Retina (tissue), 1 donor: Measurements from ENCODE around the gene GCG.

Experiments used
- DNase-seq: peaks from one replicate; pipeline ENCODE4 v3.0.0-alpha.2; 2016

Gene GCG

DNA sequence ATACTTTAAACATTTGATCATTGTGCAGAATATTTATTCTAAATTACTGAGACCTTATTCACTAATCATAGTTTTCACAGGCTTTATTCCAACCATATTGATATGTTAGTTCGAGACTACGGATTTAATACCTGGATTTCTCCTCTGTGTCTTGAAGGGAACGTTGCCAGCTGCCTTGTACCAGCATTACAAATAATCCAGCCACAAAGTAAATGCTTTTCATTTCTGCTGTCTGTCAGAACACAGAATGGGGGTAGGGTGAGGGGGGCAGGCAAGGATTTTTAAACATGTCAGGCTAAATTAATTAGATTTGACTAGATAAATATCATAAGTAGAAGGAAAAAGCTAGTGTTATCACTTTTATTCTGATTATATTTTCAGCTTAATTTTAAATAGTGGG lies 3.1 kb downstream of the GCG start:
- no peak for DNase-seq

DNA sequence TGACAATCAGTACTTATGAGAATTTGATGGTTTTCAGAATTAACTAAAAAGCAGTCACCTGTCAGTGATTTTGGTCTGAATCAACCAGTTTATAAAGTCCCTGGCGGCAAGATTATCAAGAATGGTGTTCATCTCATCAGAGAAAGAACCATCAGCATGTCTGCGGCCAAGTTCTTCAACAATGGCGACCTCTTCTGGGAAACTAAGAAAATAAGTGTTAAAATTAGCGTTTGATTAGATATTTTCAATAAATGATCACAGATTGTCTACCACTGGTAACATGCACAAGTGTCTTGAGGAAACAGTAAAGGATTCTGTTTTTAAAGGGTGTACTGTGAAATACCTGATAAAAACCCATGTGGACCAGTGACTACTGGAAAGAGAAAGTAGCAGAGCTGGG lies 8.1 kb downstream of the GCG start:
- no peak for DNase-seq

DNA sequence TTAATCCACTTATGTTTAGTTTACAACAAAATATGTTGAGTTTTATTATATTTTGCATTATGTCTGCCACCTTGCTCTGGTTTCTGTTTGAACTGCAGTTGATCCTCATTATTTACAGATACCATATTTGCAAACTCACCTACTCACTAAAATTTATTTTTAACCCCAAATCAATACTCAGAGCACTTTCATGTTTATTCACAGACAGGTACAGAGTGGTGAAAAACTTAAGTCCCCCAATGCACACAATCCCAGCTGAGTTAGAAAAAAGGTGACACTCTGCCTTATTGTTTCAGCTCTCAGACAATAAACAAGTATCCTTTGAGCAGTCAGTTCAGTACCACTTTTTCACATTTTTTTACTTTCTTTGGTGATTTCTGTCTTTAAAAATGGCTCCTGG lies 13.7 kb downstream of the GCG start:
- DNase-seq, result no peak

DNA sequence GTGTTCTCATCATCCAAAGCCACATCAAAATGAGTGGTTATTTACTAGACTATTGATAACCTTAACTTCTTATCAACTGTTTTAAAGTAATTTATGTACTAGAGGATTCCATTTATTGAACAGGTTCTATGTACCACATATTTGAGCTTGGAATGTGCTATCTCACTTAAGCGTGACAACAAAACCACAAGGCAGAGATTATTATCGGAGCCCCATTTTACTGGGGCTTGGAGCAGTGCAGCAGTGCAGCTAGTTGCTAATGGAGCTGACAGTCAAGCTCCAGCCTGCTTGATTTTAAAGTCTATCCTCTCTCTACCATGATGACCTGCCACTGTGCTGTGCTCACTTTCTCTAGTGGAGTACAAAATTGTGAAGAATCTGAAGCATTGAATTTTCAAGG lies 24.6 kb downstream of the GCG start:
- DNase-seq, result no peak

DNA sequence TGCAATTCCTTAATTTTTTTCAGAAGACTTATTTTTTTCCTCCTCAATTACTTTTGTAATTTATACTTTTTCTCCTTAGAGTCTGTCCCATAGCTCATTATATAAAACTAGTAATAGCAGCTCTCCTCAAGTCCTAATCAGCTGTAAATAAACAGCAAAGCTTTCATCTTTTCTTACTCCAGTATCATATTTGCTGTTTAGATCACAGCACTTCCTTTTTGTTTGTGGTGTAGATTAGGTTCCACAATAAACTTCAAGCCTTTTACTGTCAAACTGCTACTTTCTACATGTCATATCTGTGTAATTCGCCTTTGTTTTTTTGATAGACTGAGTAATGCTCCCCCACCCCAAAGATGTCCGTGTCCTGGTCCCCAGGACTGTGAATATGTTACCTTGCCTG lies 25.5 kb downstream of the GCG start:
- DNase-seq, result no peak

DNA sequence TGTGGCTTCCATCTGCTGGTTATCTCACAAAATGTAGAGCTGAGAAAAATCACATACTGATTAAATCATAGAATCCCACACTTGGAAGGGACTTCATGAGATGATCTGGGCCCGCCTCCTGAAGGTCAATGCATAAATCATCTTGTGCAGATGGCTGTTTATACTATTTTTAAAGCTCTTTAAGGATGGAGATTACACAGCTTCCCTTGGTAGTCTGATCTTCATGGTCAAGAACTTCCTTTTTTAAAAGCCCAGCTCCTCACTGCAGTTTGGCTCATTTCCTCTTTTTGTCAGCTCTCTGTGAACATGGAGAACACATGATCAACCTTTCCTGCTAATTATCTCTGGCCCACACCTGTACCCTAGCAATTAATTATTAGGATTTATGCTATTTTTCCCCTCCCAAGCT lies 25.9 kb downstream of the GCG start:
- DNase-seq, result no peak

DNA sequence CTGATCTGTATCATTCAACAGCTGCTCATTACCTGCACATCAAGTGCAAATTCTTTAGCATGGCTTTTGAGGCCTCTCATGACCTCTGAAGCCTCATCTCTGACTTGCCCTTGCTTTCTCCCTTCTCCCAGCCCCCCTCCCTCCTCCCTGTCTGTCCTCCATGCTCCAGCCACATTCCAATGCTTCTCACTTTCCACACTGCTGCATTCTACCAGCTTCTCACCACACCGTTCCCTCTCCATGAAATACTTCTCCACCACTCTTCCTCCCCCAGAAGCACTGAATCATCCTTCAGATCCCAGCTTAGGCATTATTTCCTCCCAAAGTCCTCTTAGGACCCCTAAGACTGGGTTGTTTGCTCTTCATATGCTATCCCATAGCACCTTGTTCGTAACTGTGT lies 26.9 kb downstream of the GCG start:
- DNase-seq, result no peak

DNA sequence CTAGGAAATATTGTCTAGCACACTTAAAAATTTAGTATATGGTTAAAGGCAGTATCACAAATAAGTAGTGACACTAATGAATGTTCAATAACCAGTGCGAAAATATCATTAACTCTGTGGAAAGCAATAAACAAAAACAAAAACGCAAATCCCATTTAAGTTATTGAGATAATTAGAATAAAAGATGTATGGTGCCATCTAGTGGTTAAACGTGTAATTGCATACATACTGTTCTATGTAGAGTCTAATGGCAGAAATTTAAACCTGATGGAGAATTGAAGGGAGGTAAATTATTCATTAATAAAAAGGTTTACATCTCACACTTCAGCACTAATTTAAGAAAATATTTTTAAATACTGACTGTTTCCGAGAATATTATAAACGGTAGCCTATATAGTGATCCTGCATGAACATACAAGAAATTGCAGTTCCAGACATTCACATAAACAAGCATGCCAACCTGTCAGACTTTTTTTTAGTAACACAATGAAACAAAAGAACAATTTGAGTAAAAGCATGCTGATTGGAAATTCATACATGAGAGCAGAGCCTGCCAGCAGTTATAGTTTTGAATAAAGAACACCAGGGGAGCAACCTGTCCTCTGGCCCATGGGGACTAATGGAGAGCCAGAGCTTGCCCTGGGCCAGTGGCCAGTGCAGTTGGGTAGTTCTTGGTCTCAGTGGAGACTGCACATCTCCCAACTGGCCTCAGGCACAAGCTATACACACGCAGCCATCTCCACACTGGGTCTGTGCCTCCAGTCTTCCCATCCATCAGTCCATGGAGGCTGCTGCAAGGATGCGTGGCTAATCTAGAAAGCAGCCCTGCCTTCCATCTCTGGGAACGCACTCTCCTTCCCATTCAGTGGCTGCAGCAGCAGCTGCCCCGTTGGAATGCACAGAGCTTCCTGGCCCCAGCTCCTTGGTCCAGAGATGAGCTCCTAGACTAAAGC lies 28.0 kb downstream of the GCG start:
- no peak for DNase-seq

DNA sequence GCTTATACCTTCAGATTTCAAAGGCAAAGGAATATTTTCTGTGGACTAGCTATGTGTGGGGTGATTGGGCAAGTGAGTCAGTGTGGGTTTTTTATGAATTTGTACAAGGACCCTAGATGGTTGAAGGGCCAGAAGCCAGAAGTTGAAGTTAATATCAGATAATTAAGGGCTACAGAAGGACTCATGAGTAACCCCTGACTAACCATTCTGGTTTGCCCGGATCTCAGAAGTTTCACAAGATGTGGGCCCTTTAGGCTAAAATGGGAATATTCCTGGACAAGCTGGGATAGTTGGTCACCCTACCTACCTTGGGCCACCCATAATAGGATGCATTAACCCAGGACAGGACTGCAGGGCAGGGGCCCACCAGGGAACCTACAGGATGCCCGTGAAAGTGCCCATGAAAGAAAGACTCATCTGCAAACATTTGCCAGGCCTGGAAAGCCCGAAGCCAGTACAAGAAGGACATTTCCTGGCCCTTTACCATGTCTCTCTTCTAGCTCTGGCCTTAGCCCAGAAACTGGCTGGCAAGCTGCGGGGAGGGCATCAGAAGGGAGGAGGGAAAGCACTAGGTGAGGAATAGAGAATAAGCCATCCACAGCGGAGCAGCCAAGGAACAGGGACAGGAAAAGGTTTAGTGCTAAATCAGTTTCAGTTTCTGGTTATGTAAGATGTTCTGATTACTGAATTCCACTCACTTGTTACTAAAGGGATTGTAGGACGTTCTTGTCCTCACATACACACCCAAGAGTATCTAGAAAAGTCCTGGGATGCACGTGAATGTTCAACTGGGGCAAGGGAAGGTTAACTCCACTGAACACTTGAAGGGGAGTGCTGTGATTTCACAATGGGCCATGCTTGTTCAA lies 33.6 kb downstream of the GCG start:
- no peak for DNase-seq

DNA sequence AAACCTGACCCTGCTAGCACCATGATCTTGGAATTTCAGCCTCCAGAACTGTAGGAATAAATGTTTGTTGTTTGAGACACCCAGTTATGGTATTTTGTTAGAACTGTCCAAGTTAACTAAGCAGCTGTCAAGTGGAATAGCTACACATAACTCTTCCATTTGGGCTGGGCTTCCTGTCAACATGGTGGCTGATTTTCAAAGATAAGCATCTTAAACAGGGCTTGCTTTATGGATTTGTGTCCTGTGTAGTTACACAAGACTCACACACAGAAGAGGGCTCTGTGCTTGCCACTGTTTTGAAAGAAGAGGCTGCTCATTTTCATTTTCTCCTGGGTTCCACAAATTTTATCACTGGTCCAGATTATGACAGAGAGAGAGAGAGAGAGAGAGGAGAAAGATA lies 35.7 kb downstream of the GCG start:
- DNase-seq, result no peak

DNA sequence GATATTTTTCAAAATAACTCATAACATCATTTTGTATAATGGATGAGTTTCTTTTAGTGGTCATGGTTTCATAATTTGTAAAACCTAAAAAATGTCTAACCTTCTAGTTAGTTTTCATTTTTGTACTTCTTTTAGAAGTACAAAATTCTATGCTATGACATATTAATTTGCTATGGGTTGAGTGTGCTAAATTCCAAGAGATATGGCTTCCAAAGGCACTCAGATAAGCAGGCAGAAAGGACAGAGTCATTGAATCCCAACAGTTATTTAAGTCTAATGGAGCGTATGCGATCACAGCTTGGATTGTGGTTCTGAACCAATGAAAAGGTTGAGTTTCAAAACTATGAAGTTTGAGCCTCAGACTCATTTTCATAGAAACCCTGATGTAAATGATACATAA lies 37.0 kb downstream of the GCG start:
- no peak for DNase-seq

DNA sequence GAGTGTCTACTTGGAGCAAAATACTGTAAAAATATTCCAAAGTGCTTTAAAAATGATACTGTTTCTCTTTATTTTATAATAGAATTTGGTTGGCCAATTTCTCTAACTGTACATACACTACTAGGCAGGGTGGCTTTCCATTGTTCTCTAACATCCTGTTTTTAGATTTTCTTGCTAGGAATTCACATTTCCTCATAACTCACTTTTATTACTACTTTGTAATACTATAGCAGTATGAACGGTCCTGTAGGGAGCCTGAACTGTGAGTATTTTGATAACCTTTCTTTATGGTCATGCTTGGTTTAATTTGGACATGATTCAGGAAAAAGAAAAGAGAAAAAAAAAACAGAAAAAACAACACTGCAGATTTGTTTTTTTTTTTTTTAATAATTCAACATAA lies 37.8 kb downstream of the GCG start:
- DNase-seq, result no peak

DNA sequence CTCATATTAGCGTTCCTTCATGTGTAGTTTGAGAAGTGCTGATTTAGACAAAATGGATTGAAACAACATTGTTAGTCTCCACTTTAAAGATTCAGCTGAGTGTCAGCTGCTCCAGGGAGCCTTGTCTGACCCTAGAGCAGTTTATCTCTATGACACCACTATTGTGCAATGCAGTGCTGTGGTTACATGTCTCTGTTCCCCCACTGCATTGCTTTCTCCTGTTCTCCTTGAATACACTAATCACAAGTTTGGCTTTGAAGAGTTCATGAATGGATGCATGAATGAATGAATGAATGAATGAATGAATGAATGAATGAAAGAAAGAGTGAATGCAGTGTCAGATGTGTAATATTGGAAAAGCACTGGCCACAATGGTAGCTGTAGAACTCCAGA lies 38.3 kb downstream of the GCG start:
- no peak for DNase-seq

DNA sequence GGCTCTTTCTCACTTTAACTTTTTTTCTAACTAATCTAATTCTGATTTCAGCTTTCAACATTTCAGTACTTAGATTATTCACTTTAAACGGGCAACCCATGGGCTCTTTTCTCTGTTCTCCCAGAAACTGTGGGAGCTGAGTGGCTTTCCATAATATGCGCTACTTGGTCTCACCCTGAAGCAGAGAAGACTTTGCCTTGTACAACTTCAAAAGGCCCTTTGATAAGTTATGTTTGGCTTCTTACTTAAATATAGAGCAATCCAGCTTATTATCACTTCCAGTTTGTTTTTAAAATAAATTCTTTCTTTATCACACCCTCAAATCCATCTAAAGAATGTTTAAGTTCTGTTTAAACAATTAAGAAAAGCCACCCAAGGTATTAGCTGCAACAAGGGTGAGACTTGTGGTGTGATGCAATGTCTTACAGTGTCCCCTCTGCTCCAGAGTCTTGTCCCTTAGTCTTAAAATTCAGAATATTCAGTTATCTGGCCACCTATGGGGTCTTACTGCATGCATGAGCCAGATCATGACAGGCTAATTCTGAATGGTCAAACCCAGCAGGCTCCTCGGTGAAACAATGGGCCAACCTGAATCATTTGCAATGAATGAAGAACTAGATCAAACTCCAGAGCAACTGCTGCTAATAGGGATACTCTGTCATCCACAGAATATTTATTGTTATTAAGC lies 38.8 kb downstream of the GCG start:
- no peak for DNase-seq

DNA sequence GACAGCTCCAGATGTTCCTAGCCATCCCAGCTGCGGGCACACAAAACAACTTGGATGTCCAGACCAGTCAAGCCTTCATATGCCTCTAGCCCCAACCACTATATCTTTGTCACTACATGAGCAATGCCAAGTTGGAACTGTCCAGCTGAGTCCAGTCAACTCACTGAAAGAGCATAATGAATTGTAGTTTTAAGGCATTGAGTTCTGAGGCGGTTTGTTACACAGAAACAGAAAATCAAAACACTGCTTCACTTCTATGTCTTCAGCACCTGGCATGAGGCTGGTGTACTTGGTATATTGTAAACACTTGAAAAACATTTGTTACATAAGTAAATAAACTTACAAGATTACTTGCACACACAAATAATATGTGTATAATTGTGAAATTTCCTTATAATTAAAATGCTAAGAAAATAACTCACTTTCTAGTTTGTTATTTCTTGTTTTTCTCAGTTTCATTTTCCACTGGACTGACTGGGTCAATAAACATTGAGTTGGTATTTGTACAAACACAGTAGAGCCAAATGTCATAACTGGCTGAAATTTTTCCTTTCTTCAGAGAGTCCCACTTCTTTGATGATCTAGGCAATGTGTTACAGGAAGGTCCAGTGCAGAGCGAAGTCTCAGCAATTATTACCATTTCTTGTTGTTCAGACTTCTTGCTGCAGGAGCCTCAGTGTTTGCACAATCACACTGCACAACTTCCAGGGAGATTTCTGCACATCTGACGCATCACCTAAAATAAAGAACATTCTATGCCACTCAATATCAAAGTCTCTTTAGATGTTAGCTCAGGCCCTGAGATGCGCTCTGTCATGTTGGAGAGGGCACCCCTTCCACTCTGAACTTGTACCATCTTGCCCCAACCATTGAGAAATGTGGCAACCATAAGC lies 39.8 kb downstream of the GCG start:
- DNase-seq, result no peak

DNA sequence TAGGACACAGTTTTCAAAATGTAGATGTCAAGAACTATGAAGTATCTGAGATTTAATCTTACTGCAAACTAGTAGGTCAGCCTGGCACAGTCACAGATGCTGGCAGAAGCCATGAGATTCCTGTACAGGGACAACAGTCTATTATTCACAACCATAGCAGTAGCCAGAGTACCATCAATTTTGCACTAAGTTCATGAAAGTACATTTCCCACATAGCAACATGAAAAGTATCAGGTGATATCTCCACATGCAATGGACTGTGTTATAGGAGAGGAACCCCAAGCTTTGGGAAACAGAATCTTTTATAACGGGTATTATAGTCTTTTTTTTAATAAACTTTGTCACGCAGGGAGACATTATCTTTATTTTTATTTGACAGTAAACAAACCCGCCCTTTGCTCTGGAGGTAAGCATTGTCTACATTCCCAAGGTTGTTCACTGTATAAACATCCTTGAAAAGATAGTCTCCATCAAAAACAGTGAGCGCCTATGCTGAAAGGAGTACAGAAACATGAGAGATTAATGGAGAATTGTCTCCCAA lies 44.6 kb downstream of the GCG start:
- no peak for DNase-seq

DNA sequence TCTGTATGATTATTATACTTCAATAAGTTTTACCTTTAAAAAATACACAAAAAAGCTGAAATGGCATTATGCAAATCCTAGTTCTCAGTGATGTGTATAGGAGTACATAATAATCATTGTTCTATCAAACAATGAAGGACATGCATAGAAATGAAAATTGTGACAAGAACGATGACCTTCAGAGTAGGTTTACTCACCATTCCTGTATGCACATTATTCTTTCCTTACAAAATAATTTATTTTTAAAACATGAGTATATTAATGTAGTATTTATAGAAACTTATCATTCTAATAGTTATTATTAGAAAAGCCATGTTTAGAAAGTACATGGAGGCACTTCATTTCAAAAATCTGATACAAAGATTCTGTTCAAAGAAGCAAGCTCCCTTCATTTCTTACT lies 45.3 kb downstream of the GCG start:
- DNase-seq, result no peak

DNA sequence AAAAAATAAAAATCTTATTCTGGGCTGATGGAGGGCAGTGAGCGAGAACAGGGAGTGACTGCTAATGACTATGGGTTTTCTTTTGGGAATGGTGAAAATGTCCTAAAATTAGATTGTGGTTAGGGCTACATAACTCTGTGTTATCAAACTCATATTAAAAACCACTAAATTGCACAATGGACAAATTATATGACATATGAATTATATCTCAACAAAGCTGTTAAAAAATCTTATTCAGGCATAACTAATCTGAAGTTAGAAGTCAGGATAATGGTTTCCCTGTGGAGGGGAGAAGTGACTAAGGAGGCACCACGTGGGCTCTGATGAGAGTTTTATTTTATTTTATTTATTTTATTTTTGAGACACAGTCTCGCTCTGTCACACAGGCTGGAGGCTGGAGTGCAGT lies 45.9 kb downstream of the GCG start:
- no peak for DNase-seq

DNA sequence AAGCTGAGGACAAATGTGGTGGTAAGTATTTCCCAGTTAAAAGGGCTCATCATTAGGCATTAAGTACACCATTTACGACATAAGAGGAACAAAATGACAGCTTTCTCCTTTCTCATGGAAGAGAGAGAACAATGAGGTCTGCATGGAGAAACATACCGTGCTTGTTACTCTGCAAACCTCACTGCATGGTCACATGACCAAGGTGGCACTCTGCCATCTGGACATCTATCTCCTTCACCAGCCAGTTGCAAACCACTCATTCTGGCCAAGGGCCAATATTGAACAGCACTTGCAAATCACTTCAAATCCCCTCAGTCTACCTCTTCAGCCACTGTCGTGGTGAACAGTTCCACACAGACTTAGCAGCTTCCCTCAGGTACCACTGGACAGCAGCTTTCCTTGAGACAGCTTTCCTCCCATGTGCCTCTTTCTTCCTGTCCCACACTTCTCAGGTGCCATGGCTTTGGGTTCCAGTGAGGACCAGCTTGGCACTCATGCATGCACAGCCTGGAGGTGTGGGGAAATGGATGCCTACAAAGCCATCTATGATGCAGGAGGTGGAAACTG lies 48.5 kb downstream of the GCG start:
- no peak for DNase-seq

DNA sequence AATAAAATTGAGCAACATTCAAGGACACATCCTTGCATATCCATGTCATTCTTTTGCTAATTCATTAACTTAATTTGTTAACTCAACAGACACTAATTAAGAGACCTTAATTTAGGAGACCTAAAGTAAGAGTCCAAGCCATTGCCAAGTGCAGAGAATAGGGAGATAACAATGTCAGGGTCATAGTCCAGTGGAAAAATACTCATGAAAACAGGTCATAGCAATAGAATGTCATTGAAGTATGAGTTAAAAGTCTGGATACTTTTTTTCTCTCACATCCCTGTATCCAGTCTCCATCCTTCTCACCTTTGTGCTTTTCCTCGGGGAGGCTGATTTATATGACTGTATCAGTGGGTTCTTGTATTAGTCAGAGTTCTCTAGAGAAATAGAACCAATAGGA lies 51.5 kb downstream of the GCG start:
- no peak for DNase-seq

DNA sequence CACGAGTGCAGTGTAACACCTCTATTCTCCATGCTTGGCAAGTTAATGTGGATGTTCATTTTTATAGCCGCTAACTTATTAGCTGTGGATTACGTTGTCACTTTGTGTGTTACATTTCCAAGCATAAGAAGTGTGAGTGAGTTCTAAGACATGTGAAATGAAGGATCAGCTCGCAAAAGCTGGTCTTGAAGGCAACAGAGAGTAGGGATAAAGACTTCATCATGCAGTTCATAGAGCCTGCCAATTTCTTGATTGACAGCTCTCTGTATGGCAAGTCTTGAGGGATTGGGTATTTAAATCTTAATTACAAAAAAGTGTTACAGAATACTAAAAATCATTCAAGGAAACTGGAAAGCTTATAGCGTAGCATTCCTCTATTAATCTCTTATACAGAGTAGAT lies 52.2 kb downstream of the GCG start:
- no peak for DNase-seq
